Upper lobe of left lung (tissue), 6 donors: ENCODE data around the gene ENGASE. TPM values are rescaled to one million over a fixed set of nuclear protein-coding genes. Genes with fewer than 3 reads are reported as not detected.

Source experiments
- ATAC-seq, 2 donors: fragments of 200-7000 bp; cut with Tn5 transposase; one replicate each; pipeline ENCODE4 v1.9.1; 2022; ENCODE audit warnings: mild to moderate bottlenecking in 2 of 2, moderate library complexity in 2 of 2; ENCODE audit not compliant: low FRiP score in 2 of 2
- DNase-seq, 2 donors: peaks; one replicate each; pipeline ENCODE4 v3.0.0-alpha.2; 2019 to 2020
- H3K27ac ChIP-seq, 4 donors: fragments of 200-600 bp; sonication (generic); one replicate each; pipeline ENCODE4 v1.5.1; 2016 to 2019
- H3K27me3 ChIP-seq, 4 donors: fragments of 200-600 bp; sonication (generic); one replicate each; pipeline ENCODE4 v1.5.1; 2017 to 2019
- H3K36me3 ChIP-seq, 4 donors: fragments of 200-600 bp; sonication (generic); one replicate each; pipeline ENCODE4 v1.5.1; 2016 to 2019
- H3K4me1 ChIP-seq, 4 donors: fragments of 200-600 bp; sonication (generic); one replicate each; pipeline ENCODE4 v1.5.1; 2018 to 2019
- H3K4me3 ChIP-seq, 4 donors: fragments of 200-600 bp; sonication (generic); one replicate each; pipeline ENCODE4 v1.5.1; 2017 to 2019; ENCODE audit warnings: mild to moderate bottlenecking in 2 of 4, moderate library complexity in 1 of 4
- H3K9me3 ChIP-seq, 4 donors: fragments of 200-600 bp; sonication (generic); one replicate each; pipeline ENCODE4 v1.5.1; 2018 to 2019
- EP300 ChIP-seq, 4 donors: sonication (generic); formaldehyde crosslinking; IDR thresholded peaks; one replicate each; pipeline ENCODE4 v1.5.1; 2017; ENCODE audit warnings: antibody characterized with exemption in 4 of 4, control low read depth in 2 of 4
- POLR2A ChIP-seq, 4 donors: fragments of 450-650 bp; IDR thresholded peaks; one replicate each; pipeline ENCODE4 v1.5.1; 2016 to 2017; ENCODE audit warnings: antibody characterized with exemption in 4 of 4, mild to moderate bottlenecking in 2 of 4
- POLR2AphosphoS5 ChIP-seq, 2 donors: sonication (generic); formaldehyde crosslinking; IDR thresholded peaks; one replicate each; pipeline ENCODE4 v1.5.1; 2017; ENCODE audit warnings: antibody characterized with exemption in 2 of 2
- WGBS, 2 donors: methylation state at CpG; one replicate each; pipeline ENCODE4 v1.1.5; 2017 to 2018; 5-methylcytosine and 5-hydroxymethylcytosine counted together
- total RNA-seq, 6 donors: library from RNA; depleted of rRNA in 4 of 6; stranded (reverse); fragments of >200 nt in 4 of 6; gene quantifications; one replicate each; pipeline versions ENCODE4 v1.1.0 to v1.2.1, GENCODE V29; 2016 to 2021
- TF ChIP-seq, protein P1 (sequence below), 6 experiments: fragments of 450-650 bp in 4 of 6; fragments of 200-600 bp in 2 of 6; sonication (generic) in 2 of 6; IDR thresholded peaks; one replicate each; pipeline ENCODE4 v1.5.1; 2016 to 2019; ENCODE audit warnings: antibody characterized with exemption in 6 of 6
- donor health status: DM: no; HTN: no; CAD: no; lungs with moderate emphysema.
- donor health status: DM: no; HTN: yes; CAD: no; lungs with severe emphysema.

The ENGASE gene
- total RNA-seq, 6 donors from 2014 or later, result 17.2 to 320 (median 55.9) TPM

DNA sequence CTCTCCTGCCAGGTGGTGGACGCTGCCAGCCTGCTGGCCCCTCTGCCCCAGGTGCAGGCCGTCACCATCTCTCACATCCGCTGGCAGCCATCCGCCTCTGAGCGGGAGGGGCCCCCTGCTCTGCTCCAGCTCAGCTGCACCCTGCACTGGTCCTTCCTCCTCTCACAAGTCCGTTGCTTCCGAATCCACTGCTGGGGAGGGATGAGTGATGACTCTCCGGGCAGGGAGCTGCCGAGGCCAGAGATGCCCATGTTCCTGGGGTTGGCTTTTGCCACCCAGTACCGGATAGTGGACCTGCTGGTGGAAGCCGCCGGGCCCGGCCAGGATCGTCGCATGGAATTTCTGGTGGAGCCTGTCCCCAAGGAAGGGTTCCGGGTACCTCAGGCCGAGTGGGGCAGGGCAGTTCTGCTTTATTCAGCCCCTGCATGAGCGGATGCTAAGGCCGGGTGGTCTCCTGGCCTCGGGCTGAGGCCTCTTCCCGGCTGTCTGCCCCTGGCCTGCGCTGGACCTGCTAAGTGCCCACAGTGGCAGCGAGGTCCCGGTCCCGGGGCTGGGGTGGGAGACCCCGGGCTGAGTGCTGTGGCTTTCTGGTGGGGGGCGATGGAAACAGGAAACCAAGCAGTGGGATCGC is 11.4 kb downstream of the ENGASE start:
- WGBS, 2 donors, result 83 to 91% methylated on average over 13 to 28 of the region's 28 CpGs
- Histone ChIP-seq H3K36me3 (peaks cover 14 to 57% (median 47%) of the 10 kb centered on the region in 4 donors), H3K27ac (no peak overlapping the region), H3K27me3 (peaks cover 0 to under 1% (median 0%) of the 10 kb centered on the region in 4 donors), H3K9me3 (no peaks in the 10 kb centered on the region), H3K4me1 (peaks cover 0 to 7% (median 5%) of the 10 kb centered on the region in 4 donors), H3K4me3 (no peak overlapping the region)
- TF ChIP-seq POLR2AphosphoS5 (IDR thresholded peaks at IDR 0.05) (no peak), EP300 (IDR thresholded peaks at IDR 0.05) (no peak), POLR2A (IDR thresholded peaks at IDR 0.05) (no peak)
- TF ChIP-seq, protein P1, sequence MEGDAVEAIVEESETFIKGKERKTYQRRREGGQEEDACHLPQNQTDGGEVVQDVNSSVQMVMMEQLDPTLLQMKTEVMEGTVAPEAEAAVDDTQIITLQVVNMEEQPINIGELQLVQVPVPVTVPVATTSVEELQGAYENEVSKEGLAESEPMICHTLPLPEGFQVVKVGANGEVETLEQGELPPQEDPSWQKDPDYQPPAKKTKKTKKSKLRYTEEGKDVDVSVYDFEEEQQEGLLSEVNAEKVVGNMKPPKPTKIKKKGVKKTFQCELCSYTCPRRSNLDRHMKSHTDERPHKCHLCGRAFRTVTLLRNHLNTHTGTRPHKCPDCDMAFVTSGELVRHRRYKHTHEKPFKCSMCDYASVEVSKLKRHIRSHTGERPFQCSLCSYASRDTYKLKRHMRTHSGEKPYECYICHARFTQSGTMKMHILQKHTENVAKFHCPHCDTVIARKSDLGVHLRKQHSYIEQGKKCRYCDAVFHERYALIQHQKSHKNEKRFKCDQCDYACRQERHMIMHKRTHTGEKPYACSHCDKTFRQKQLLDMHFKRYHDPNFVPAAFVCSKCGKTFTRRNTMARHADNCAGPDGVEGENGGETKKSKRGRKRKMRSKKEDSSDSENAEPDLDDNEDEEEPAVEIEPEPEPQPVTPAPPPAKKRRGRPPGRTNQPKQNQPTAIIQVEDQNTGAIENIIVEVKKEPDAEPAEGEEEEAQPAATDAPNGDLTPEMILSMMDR (IDR thresholded peaks at IDR 0.05), result no peak
- ATAC-seq (no peak), DNase-seq (peak in 1 of 2 donors; percentile 79)

GRCh38 chr17:79086609-79087427 is 12.2 kb downstream of the ENGASE start:
- TF ChIP-seq POLR2AphosphoS5 (IDR thresholded peaks at IDR 0.05), result no peak
- TF ChIP-seq POLR2A (IDR thresholded peaks at IDR 0.05), result no peak
- no peak for TF ChIP-seq EP300 (IDR thresholded peaks at IDR 0.05)
- TF ChIP-seq, protein P1 (IDR thresholded peaks at IDR 0.05), result no peak
- H3K9me3 ChIP-seq, result no peaks in the 10 kb centered on the region
- WGBS, 2 donors, result 86 to 89% methylated on average over 14 to 30 of the region's 33 CpGs
- ATAC-seq (no peak), DNase-seq (peak in 1 of 2 donors; percentile 57)
- H3K4me3 ChIP-seq, result no peak overlapping the region
- peaks cover 0 to 7% (median 5%) of the 10 kb centered on the region in 4 donors for H3K4me1 ChIP-seq
- peaks cover 14 to 51% (median 41%) of the 10 kb centered on the region in 4 donors for H3K36me3 ChIP-seq
- peaks cover 0 to 4% (median under 1%) of the 10 kb centered on the region in 4 donors for H3K27me3 ChIP-seq
- H3K27ac ChIP-seq, result no peak overlapping the region

- Histone ChIP-seq H3K4me3 (no peak overlapping the region), H3K9me3 (no peaks in the 10 kb centered on the region), H3K4me1 (peaks cover 0 to 7% (median 4%) of the 10 kb centered on the region in 4 donors), H3K27me3 (peaks cover 0 to 5% (median 2%) of the 10 kb centered on the region in 4 donors), H3K27ac (no peak overlapping the region), H3K36me3 (peaks cover 14 to 43% (median 39%) of the 10 kb centered on the region in 4 donors)
- ATAC-seq (peak; percentile 73 to 78), DNase-seq (peak; percentile 61 to 69)
- TF ChIP-seq EP300 (IDR thresholded peaks at IDR 0.05) (no peak), POLR2A (IDR thresholded peaks at IDR 0.05) (no peak), POLR2AphosphoS5 (IDR thresholded peaks at IDR 0.05) (no peak)
- TF ChIP-seq, protein P1 (IDR thresholded peaks at IDR 0.05), result peak; percentile 83 to 93 (median 92)
- WGBS, 2 donors, result 20 to 65% methylated on average over 1 to 6 of the region's 12 CpGs
Observed at GRCh38 chr17:79087428-79088143, 13.0 kb downstream of the ENGASE start.

- no peak overlapping the region for H3K27ac ChIP-seq
- H3K4me3 ChIP-seq, result no peak overlapping the region
- H3K36me3 ChIP-seq, result peaks cover 14 to 37% (median 36%) of the 10 kb centered on the region in 4 donors
- H3K4me1 ChIP-seq, result peaks cover 0 to 3% (median under 1%) of the 10 kb centered on the region in 4 donors
- WGBS, 2 donors, result 92 to 96% methylated on average over 24 to 26 of the region's 26 CpGs
- H3K9me3 ChIP-seq, result no peaks in the 10 kb centered on the region
- DNase-seq (peak in 1 of 2 donors; percentile 64), ATAC-seq (no peak)
- peaks cover 0 to 11% (median 2%) of the 10 kb centered on the region in 4 donors for H3K27me3 ChIP-seq
- TF ChIP-seq, protein P1 (IDR thresholded peaks at IDR 0.05), result no peak
- no peak for TF ChIP-seq EP300 (IDR thresholded peaks at IDR 0.05)
- TF ChIP-seq POLR2AphosphoS5 (IDR thresholded peaks at IDR 0.05), result no peak
- no peak for TF ChIP-seq POLR2A (IDR thresholded peaks at IDR 0.05)
Observed at GRCh38 chr17:79088247-79088996, 13.8 kb downstream of the ENGASE start.
